NCI-H2029 (cell line): ENCODE measurements around the gene SLC52A1.
"Not testable (repeated sequence)": the region's sequence is repeated elsewhere in the genome, so short reads cannot be mapped to it uniquely, and the experiment has no call there.

Experiments used
- DNase-seq: peaks from one replicate; lab custom pipeline; 2025; lab: John Stamatoyannopoulos, UW

Gene SLC52A1

DNA sequence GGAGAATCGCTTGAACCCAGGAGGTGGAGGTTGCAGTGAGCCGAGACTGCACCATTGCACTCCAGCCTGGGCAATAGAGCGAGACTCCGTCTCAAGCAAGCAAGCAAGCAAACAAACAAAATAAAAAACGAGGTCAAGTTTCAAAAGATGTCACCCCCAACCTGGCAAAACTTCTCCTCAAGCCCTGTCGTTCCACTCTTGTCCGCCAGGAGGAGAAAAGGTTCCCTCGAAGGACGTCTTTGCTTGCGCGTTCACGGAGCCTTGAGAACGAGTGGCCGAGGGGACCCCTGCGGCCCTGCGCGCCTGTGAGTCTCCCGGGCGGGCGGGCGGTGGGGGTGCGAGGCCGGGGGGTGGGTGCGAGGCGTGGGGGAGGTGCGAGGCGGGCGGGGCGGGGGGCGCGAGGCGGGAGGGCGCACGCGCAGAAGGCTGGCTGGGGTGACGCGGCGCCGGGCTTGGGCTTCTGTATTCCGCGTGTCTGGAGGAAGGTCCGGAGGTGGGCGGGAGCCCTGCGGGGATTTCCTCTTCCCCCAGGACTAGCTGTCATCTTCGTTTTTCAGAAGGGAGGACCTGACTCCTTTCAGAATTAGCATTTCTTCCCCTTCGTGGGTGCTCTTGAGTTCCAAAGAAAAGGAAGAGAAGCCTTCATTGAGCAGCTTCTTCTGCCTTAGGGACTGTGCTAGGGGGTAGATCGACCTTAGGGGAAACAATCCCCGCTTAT is 3.7 kb downstream of the SLC52A1 start:
- peak; percentile 5 for DNase-seq

DNA sequence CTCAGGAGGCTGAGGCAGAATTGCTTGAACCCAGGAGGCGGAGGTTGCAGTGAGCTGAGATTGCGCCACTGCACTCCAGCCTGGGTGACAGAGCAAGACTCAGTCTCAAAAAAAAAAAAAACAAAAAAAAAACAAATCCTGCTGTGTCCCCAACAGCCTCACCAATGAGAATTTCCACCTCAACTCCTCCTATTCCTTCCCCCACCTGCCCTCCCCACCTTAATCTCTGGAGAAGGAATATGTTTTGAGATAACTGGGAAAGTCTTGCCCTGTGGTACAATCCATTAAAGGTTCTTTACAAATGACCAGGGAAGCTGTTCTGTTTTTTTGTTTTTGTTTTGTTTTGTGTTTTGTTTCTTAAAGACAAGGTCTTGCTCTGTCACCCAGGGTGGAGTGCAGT is 5.1 kb downstream of the SLC52A1 start:
- not testable (repeated sequence) for DNase-seq

DNA sequence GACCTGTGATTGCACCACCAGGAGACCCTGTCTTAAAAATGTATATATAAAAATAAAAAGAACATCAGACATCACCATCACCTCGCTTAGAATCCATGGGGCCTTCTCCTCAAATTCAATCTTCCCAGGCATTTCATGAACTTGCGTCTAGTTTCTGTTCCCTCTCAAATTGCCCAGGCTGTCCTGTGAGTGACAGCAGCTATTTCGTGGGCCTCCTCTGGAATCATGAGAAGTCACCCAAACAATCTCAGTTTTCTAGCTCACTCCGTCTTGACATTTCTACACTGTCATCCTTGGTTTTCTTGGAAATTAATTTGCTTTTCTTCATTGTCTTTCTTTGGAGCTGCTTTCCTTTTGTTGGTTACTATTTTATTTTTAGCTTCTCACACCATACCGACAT is 7.3 kb downstream of the SLC52A1 start:
- no peak for DNase-seq

DNA sequence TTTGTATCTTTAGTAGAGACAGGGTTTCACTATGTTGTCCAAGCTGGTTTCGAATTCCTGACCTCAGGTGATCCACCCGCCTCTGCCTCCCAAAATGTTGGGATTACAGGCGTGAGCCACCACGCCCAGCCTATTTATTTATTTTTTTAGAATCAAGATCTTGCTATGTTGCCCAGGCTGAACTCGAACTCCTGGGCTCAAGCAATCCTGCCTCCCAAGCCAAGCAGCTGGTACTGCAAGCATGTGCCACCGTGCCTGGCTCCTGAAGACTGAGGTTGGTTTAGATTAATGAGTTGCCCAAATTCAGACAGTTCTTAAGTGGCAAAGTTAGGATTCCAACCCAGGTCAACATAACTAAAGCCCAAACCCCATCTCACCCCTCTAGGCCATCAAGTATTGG is 7.9 kb downstream of the SLC52A1 start:
- DNase-seq = no peak

DNA sequence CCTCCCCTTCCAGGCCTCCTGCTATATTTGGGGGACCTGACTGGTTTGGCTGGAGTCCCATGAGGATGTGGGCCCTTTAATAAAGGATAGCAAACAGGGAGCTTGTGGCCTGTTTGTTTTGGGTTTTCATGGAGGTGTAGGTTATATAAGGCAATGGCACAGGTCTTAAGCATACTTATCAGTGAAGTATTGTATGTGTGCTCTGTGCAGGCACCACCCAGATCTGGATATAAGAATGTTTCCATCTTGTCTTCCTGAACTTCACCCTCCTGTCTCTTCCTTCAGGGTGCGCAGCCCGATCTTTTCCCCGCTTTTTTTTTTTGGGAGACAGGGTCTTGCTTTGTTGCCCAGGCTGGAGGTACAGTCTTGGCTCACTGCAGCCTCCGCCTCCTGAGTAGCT is 10.6 kb downstream of the SLC52A1 start:
- no peak for DNase-seq

DNA sequence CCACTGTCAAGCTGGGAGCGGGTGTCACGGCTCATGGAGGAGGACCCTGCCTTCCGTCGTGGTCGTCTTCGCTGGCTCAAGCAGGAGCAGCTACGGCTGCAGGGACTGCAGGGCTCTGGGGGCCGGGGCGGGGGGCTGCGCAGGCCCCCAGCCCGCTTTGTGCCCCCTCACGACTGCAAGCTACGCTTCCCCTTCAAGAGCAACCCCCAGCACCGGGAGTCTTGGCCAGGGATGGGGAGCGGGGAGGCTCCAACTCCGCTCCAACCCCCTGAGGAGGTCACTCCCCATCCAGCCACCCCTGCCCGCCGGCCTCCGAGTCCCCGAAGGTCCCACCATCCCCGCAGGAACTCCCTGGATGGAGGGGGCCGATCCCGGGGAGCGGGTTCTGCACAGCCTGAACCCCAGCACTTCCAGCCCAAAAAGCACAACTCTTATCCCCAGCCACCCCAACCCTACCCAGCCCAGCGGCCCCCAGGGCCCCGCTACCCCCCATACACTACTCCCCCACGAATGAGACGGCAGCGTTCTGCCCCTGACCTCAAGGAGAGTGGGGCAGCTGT is 11.6 kb downstream of the SLC52A1 start:
- DNase-seq = no peak

DNA sequence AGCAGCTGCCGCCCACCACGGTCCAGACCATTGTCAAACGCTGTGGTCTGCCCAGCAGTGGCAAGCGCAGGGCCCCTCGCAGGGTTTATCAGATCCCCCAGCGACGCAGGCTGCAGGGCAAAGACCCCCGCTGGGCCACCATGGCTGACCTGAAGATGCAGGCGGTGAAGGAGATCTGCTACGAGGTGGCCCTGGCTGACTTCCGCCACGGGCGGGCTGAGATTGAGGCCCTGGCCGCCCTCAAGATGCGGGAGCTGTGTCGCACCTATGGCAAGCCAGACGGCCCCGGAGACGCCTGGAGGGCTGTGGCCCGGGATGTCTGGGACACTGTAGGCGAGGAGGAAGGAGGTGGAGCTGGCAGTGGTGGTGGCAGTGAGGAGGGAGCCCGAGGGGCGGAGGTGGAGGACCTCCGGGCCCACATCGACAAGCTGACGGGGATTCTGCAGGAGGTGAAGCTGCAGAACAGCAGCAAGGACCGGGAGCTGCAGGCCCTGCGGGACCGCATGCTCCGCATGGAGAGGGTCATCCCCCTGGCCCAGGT is 13.0 kb downstream of the SLC52A1 start:
- DNase-seq = no peak

DNA sequence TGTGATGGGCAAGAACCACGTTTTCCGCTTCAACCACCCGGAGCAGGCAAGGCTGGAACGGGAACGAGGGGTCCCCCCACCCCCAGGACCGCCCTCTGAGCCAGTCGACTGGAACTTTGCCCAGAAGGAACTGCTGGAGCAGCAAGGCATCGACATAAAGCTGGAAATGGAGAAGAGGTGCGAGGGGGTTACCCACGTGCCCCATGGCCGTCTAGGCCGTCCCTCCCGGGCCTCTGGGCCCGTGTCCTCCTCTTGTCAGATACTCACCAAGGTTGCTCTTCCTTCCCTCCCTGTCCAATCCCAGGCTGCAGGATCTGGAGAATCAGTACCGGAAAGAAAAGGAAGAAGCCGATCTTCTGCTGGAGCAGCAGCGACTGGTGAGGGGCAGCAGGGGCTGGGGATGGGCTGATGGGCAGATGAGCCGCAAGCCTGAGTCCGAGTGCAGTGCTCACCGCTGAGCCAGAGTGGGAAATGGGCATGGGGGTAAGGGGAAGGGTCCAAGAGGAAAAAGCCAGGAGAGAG is 14.7 kb downstream of the SLC52A1 start:
- no peak for DNase-seq

DNA sequence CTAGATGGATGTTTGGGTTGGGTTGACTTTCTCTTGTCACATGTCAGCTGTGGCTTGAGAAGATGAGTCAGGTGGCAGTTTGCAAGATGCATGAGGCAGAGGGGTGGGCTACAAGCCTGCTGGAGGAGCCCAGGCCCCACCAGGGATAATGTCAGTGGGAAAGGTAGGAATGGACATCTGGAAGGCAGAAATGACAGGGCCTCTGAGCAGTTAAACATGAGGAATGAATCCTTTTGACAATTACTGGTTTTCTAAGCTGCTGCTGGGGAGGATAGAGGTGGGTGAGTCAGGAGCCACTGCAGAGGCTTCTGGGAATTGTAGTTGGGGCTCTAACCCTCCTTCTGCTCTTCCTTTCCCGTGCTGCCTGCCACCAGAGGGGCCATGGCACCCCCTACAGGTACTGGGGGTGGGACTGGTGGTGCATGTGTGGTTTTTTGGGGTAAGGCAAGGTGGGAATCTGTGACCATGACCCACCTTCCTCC is 15.7 kb downstream of the SLC52A1 start:
- DNase-seq = no peak

DNA sequence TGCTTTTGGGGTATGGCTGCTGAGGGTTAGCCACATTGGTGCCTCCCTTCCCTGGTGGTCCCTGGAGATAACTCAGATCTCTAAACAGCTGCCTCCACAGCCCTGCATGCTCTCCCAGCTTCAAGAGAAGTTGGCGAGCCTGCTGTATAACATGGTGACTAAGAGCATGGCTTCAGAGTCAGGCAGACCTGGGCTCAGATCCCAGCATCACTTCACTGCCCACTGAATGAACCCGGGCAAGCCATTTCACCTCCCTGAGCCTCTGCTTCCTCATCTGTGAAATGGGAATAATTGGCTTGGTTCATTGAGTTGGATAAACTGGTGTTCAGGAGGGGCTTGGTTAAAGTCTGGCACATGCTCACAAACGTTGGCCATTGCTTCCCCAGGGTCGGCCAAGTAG is 20.9 kb downstream of the SLC52A1 start:
- no peak for DNase-seq

DNA sequence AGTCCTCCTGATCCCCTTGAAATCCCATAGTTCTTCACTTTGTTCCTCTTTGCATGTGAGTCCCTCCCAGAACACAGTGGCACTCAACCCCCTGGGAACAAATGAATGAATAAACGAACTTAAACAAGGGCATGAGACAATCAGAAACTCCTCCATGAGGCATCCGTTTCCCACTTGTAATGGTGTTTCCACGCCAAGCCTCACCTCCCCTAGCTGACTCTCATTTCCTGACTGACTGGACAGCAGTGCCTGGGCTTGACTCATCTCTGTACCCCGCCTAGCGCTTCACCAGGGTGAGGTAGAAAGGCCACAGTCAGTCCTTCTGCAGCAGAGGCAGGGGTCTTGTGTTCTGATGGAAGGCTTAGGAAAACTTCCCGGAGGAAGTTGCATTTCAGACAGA is 23.3 kb downstream of the SLC52A1 start:
- DNase-seq = no peak

DNA sequence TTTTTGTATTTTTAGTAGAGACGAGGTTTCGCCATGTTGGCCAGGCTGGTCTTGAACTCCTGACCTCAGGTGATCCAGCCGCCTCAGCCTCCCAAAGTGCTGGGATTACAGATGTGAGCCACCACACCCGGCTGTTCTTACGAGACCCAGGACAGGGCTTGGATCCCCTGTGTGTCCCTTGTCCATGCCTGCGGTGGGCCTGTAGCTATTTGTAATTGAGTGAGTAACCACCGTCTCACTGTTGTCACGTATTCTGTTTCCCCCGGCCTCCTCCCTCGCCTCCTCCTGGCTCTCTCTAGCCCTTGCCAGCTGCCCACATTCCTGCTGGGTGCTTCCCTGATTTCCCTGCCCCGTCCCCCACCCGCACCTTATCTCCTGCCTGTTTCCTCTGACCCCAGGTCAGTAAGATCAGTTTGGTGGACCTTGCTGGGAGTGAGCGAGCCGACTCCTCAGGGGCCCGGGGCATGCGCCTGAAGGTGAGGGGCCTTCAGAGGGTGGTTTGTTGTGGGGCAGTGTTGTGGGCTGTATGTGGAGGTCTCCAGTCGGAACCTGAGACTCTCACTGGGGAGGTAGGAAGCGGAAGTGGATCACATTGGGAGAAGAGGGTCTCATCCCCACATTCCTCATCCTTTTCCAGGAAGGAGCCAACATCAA is 31.9 kb downstream of the SLC52A1 start:
- no peak for DNase-seq

DNA sequence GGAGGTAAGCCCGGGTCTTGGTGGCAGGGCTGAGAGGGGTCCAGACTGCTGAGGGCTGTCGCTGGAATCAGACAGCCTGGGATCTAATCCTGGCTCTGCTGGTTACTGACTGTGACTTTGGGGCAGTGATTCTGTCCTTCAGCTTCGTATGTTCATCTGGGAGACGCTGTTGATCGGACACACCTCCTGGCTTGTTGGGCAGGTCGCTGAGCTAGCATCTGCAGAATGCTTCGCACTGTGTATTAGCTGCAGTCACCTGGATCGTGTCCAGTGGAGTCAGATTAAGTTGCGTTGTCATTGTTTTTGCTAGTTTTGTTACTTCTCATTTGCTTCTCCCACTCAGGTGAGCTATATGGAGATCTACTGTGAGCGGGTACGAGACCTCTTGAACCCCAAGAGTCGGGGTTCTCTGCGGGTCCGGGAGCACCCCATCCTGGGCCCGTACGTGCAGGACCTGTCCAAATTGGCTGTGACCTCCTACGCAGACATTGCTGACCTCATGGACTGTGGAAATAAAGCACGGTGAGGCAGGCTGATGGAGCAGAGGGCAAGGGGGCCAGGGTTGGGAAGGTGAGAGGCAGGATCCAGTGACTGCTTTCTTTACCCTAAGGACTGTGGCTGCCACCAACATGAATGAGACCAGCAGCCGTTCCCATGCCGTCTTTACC is 33.0 kb downstream of the SLC52A1 start:
- DNase-seq = no peak

DNA sequence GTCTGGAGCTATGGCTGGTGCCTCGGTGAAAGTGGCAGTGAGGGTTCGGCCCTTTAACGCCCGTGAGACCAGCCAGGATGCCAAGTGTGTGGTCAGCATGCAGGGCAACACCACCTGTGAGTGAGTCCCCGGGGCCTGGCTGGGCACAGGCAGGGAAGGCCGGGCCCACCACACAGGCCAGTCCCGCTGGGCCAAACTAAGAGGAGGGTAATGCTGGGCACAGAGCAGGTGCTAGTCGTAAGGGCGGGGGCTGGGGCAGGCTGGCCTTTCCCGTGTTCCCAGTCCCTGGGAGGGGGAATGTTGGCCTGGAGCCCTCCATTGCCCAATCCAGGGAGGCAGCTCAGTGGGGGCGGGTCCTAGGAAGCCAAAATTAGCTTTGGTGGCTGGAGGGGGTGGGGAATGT is 35.0 kb downstream of the SLC52A1 start:
- DNase-seq = no peak

DNA sequence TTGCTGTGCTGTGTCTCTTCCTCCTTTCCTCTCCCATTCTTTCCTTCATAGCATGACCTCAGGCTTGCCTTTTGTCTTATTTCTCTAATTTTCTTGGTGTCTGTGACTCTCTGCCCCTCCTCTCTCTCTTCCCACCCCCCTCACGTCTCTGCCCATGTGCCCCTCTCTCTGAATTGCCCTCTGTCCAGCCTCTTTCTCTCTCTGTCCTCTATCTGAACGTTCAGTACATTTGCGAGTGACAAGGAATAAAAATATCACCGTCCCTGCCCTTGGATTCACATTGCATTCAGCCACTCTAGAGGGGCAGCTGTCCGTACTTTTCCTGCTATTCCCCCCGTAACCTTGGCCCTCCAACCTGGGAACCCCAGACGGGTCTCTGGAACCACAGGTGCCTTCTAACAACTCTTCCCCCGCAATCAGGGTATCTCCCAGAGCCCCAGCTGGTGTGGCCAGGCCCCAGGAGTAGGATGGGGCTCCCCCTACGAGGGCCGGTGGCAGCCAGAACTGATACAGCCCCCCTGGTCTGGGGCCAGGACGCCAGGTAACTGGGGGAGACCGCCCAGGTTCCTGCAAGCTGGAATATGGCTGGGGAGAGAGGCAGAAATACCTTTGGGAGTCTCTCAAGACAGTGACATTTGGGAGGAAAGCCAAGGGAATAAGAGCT is 35.7 kb downstream of the SLC52A1 start:
- DNase-seq = no peak

DNA sequence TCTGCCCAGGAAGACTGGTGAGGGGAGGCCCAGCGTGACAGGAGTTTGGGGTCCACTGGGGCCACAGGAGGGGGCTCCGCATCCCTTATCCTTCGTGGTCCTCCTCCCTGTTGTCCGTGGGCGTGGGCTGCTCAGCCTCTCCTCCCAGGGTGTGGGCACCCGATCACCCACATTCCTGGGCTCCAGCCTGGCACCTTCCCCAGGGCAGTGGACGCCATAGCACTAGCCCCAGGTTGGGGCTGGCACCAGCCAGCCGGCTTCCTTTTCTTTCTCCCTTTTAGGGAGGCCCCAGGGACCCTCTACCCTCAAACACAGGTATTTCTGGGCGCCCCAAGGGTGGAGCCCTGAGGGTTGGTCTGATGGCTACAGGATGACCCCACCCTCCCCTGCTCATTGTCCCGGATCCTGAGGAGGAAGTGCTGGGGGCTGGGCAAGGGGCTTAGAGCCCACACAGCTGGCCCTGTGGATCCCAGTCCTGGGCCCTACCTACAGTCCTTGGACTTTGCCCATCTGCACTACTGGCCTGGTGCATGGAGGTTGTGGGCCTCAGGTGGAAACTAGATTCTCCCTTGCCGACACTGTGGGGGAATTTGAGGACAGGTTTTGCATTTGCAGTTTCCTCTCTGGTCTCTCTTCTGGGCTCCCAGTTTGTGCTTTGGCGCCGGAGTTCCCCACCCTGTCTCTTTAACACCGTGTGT is 36.3 kb downstream of the SLC52A1 start:
- no peak for DNase-seq

DNA sequence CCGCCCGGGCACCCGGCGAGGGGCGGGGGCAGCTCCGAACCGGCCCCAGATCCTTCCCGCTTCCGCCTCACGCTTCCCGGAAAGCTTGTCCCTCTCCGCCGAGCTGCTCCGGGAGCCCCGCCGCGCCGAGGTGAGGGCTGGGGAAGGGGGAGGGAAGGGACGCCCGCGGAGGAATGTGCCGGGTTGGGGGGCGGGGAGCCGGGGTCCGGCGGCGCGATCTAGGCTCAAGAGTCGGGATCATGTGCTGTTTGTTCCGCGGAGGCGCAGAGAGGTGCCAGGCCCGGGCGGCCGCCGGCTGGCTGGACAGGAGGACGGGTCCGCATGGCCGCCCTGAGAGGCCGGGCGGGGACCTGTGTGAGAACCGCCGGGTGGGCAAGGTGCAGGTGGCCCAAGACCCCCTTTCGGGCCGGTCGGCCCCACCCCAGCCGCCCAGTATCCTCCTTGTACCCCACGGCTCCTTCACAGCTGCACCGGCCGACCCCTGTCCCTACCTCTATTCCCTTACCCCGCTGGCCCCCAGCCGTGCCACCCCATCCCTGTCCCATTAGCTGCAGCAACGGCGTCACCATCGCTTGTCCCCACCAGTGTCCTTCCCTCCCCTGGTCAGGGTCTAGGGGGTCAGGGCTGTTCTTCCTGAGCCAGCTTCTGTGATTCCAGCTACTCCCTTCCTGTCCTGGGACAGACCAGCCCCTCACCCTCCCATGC is 37.0 kb downstream of the SLC52A1 start:
- DNase-seq = no peak

DNA sequence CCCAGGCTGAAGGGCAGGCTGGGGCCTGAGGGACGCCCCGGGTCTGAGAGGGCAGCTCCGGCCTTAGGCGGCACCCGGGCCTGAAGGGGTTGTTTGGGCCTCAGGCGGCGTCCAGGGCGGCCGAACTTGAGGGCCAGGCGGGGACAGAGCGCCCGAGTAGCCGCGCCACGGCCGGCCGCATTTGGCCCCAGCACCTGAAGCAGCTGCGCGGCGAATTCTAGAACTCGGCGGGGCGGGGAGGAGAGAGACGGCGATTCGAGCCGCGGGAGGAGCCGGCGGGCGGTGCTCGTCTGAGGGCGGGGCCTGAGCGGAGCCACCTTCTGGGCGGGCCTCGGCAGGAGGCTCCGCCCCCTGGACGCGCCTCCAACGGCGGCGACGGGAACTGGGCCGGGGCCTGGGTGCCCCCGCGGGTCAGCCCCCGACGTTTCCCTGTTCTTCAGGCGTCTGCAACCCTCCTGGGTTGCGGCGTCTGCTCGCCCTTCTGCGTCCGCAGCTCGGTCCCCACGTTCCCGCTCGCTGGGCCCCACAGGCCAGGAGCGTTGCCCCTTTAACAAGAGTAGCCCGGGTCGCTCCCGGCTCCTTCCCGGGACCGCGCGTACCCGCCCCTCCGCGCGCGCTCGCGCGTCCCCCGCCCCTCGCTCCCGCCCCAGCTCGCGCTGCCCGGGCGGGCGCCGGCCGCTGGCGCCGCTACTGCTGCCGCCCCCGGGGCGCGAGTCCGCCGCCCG is 37.8 kb downstream of the SLC52A1 start, which contains the start of the genes INCA1 and KIF1C:
INCA1 (minus strand) TSS at position 221 of the 725 bp plus-strand sequence. CDS start 3,085 bp downstream, outside the sequence.
KIF1C (plus strand) TSS at position 649 of the 725 bp plus-strand sequence. CDS start 2,297 bp downstream, outside the sequence.
- peak; percentile 50 for DNase-seq

DNA sequence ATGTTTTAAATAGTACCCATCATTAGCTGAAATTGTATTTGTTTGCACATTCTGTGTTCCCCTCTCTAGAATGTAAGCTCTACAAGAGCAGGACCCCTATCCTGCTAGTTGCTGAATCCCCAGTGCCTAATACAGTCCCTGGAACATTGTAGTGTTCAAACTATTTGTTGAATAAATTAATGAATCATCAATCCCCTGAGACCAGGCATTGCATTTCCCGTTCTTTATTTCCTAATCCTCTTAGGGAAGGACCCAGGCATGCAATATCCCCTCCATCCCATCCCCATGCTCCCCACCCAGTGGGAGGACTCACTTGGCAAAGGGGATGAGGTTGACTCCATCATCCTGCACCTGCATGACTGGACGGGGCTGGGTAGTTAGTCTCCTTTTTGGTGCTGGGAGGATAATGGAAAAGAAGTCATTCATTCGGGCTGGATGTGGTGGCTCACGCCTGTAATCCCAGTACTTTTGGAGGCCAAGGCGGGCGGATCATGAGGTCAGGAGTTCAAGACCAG is 41.1 kb downstream of the SLC52A1 start:
- no peak for DNase-seq
